H1 (cell line): ENCODE data around the gene GPR68. TPM values are rescaled to one million over a fixed set of nuclear protein-coding genes. Genes with fewer than 3 reads are reported as not detected.

Source experiments
- CTCF ChIA-PET: fragments of 300-600 bp; sonication (Branson Sonifier 250); formaldehyde crosslinking; loops from one replicate; lab custom pipeline; 2021; ENCODE audit not compliant: partially characterized antibody; lab: Charles Lee
- POLR2A ChIA-PET: fragments of 300-600 bp; sonication (Branson Sonifier 250); formaldehyde crosslinking; loops from one replicate; lab custom pipeline; 2021; ENCODE audit warnings: inconsistent platforms; ENCODE audit not compliant: partially characterized antibody; lab: Charles Lee
- DNase-seq, 2 experiments: peaks; one replicate each; pipeline versions ENCODE4 v3.0.0 to v3.0.0-alpha.2; 2010 to 2022; ENCODE audit warnings: low spot score in 2 of 2, low read depth in 1 of 2, mixed read lengths in 1 of 2
- FAIRE-seq: peaks from 2 replicates; lab custom pipeline; 2011; peaks lifted over from hg19 to GRCh38; lab: Jason Lieb, UNC
- H2AFZ ChIP-seq: 2 replicates; pipeline ENCODE4 v1.8.1; 2012; ENCODE audit warnings: low read length, inconsistent platforms
- H2AK5ac ChIP-seq: 2 replicates; pipeline ENCODE4 v1.6.1; 2013; ENCODE audit warnings: low read depth, low read length
- H2BK120ac ChIP-seq: replicated peaks from 2 replicates; pipeline ENCODE3; 2013; ENCODE audit warnings: low read depth, low read length, inconsistent platforms
- H2BK12ac ChIP-seq: 2 replicates; pipeline ENCODE4 v1.6.1; 2013; ENCODE audit warnings: low read depth, low read length
- H2BK15ac ChIP-seq: 2 replicates; pipeline ENCODE4 v1.6.1; 2013; ENCODE audit warnings: low read length
- H2BK20ac ChIP-seq: 2 replicates; pipeline ENCODE4 v1.6.1; 2013; ENCODE audit warnings: low read length
- H2BK5ac ChIP-seq: 2 replicates; pipeline ENCODE4 v1.6.1; 2013; ENCODE audit warnings: low read depth, low read length
- H3K14ac ChIP-seq: 2 replicates; pipeline ENCODE4 v1.6.1; 2013; ENCODE audit warnings: inconsistent platforms; ENCODE audit not compliant: insufficient read length
- H3K18ac ChIP-seq: 2 replicates; pipeline ENCODE4 v1.6.1; 2013; ENCODE audit warnings: low read length; ENCODE audit errors: extremely low read depth
- H3K23ac ChIP-seq: 2 replicates; pipeline ENCODE4 v1.6.1; 2013; ENCODE audit warnings: inconsistent platforms; ENCODE audit not compliant: insufficient read length
- H3K23me2 ChIP-seq: 2 replicates; pipeline ENCODE4 v1.6.1; 2013; ENCODE audit warnings: low read depth, low read length
- H3K27ac ChIP-seq: 2 replicates; pipeline ENCODE4 v1.6.1; 2011; ENCODE audit warnings: low read depth, low read length, inconsistent platforms
- H3K27me3 ChIP-seq, 4 experiments: replicated peaks in 1 of 4; 1 replicate in 1 of 4; 2 replicates in 3 of 4; pipeline versions ENCODE4 v1.6.1 to v1.8.1; 2011 to 2013; ENCODE audit warnings: low read length in 3 of 4, mild to moderate bottlenecking in 3 of 4, inconsistent platforms in 2 of 4, mixed read lengths in 2 of 4, moderate library complexity in 1 of 4; ENCODE audit not compliant: control insufficient read depth in 3 of 4, insufficient read depth in 3 of 4; ENCODE audit errors: extremely low read depth in 1 of 4
- H3K36me3 ChIP-seq, 4 experiments: 2 replicates each; pipeline versions ENCODE4 v1.6.1 to v1.8.1; 2011 to 2013; ENCODE audit warnings: mild to moderate bottlenecking in 4 of 4, low read length in 3 of 4, moderate library complexity in 2 of 4, control low read depth in 1 of 4, inconsistent platforms in 1 of 4; ENCODE audit not compliant: insufficient read depth in 4 of 4, control insufficient read depth in 2 of 4
- H3K4ac ChIP-seq: replicated peaks from 2 replicates; pipeline ENCODE3; 2013; ENCODE audit warnings: low read length, low read depth, mixed read lengths, inconsistent platforms; ENCODE audit not compliant: insufficient read length
- H3K4me1 ChIP-seq, 4 experiments: replicated peaks in 1 of 4; 1 replicate in 1 of 4; 2 replicates in 3 of 4; pipeline versions ENCODE4 v1.6.1 to v1.8.1; 2011 to 2013; ENCODE audit warnings: low read length in 3 of 4, inconsistent platforms in 2 of 4, mixed read lengths in 1 of 4; ENCODE audit not compliant: insufficient read depth in 4 of 4, control insufficient read depth in 3 of 4
- H3K4me2 ChIP-seq, 2 experiments: 2 replicates each; pipeline versions ENCODE4 v1.6.1 to v1.8.1; 2011 to 2013; ENCODE audit warnings: low read depth in 2 of 2, low read length in 2 of 2, control low read depth in 1 of 2, inconsistent platforms in 1 of 2, mild to moderate bottlenecking in 1 of 2; ENCODE audit not compliant: insufficient read depth in 1 of 2
- H3K4me3 ChIP-seq, 4 experiments: fragments of 200-600, 300-600 bp in 1 of 4; sonication (generic), shearing (Covaris generic), sonication (Bioruptor Twin) in 1 of 4; 2 replicates each; pipeline versions ENCODE4 v1.5.1 to v1.8.1; 2011 to 2016; ENCODE audit warnings: low read length in 4 of 4, low read depth in 3 of 4, control low read depth in 2 of 4, inconsistent platforms in 2 of 4, mild to moderate bottlenecking in 2 of 4, mixed read lengths in 1 of 4, moderate library complexity in 1 of 4; ENCODE audit not compliant: insufficient read depth in 2 of 4; ENCODE audit errors: extremely low read depth in 1 of 4
- H3K56ac ChIP-seq: replicated peaks from 2 replicates; pipeline ENCODE3; 2013; ENCODE audit warnings: low read depth, mild to moderate bottlenecking, mixed read lengths, low read length, inconsistent platforms; ENCODE audit not compliant: insufficient read length
- H3K79me1 ChIP-seq: 2 replicates; pipeline ENCODE4 v1.6.1; 2013; ENCODE audit warnings: low read depth, low read length, control low read depth
- H3K79me2 ChIP-seq, 2 experiments: 2 replicates each; pipeline versions ENCODE4 v1.6.1 to v1.8.1; 2012 to 2013; ENCODE audit warnings: low read length in 2 of 2, mild to moderate bottlenecking in 2 of 2, inconsistent platforms in 1 of 2; ENCODE audit not compliant: insufficient read depth in 2 of 2, control insufficient read depth in 1 of 2
- H3K9ac ChIP-seq, 4 experiments: replicated peaks in 1 of 4; 1 replicate in 1 of 4; 2 replicates in 3 of 4; pipeline versions ENCODE4 v1.6.1 to v1.8.1; 2011 to 2013; ENCODE audit warnings: low read depth in 3 of 4, low read length in 3 of 4, control low read depth in 2 of 4, mild to moderate bottlenecking in 2 of 4, moderate library complexity in 2 of 4, inconsistent platforms in 1 of 4; ENCODE audit errors: extremely low read depth in 1 of 4
- H3K9me3 ChIP-seq, 2 experiments: 2 replicates each; pipeline versions ENCODE4 v1.6.1 to v1.8.1; 2012 to 2013; ENCODE audit warnings: mild to moderate bottlenecking in 2 of 2, moderate library complexity in 2 of 2, control low read depth in 1 of 2, inconsistent platforms in 1 of 2, low read depth in 1 of 2, low read length in 1 of 2, mixed read lengths in 1 of 2; ENCODE audit not compliant: insufficient read depth in 2 of 2
- H4K20me1 ChIP-seq, 2 experiments: replicated peaks in 1 of 2; 2 replicates each; pipeline versions ENCODE3 to v1.8.1; 2011 to 2013; ENCODE audit warnings: inconsistent platforms in 2 of 2, low read length in 2 of 2, mild to moderate bottlenecking in 1 of 2; ENCODE audit not compliant: insufficient read depth in 2 of 2, control insufficient read depth in 1 of 2
- H4K5ac ChIP-seq: 2 replicates; pipeline ENCODE4 v1.6.1; 2013; ENCODE audit warnings: low read length, low read depth, mixed read lengths, inconsistent platforms; ENCODE audit not compliant: insufficient read length
- H4K8ac ChIP-seq: 2 replicates; pipeline ENCODE4 v1.8.0; 2013; ENCODE audit warnings: mild to moderate bottlenecking, moderate library complexity, low read length, inconsistent platforms; ENCODE audit not compliant: insufficient read depth; ENCODE audit errors: extremely low read depth
- H4K91ac ChIP-seq: replicated peaks from 2 replicates; pipeline ENCODE3; 2013; ENCODE audit warnings: low read length, mixed read lengths, inconsistent platforms; ENCODE audit not compliant: insufficient read length
- BRCA1 ChIP-seq: IDR thresholded peaks from 2 replicates; pipeline ENCODE4 v1.6.1; 2012; ENCODE audit warnings: low read depth, low read length, improper control_type of control experiment
- CHD1 ChIP-seq: IDR thresholded peaks from 2 replicates; pipeline ENCODE4 v1.6.1; 2012; ENCODE audit warnings: low read depth, low read length, improper control_type of control experiment
- EZH2 ChIP-seq: fragments of 200-600 bp; sonication (generic); IDR thresholded peaks from 2 replicates; pipeline ENCODE4 v1.7.1; 2012; ENCODE audit warnings: low read depth, mild to moderate bottlenecking, moderate library complexity, low read length, inconsistent platforms; ENCODE audit not compliant: severe bottlenecking
- KDM1A ChIP-seq: fragments of 200-600, 300-600 bp; sonication (generic); IDR thresholded peaks from 2 replicates; pipeline ENCODE4 v1.7.1; 2016; ENCODE audit warnings: mild to moderate bottlenecking, low read length, borderline replicate concordance
- NANOG ChIP-seq: IDR thresholded peaks from 2 replicates; pipeline ENCODE4 v1.6.1; 2011; ENCODE audit warnings: low read length, low read depth, mild to moderate bottlenecking, inconsistent platforms; ENCODE audit not compliant: insufficient read depth, poor library complexity, severe bottlenecking
- PHF8 ChIP-seq: fragments of 200-600 bp; sonication (generic); conservative IDR thresholded peaks from 2 replicates; pipeline ENCODE4 v1.7.1; 2012; ENCODE audit warnings: low read depth, mild to moderate bottlenecking, inconsistent platforms, low read length, moderate library complexity
- POLR2A ChIP-seq, 2 experiments: IDR thresholded peaks; 1 replicate in 1 of 2; 2 replicates in 1 of 2; pipeline ENCODE4 v1.6.1; 2011; ENCODE audit warnings: low read depth in 2 of 2, low read length in 2 of 2, mild to moderate bottlenecking in 2 of 2; ENCODE audit errors: control extremely low read depth in 1 of 2
- POU5F1 ChIP-seq: IDR thresholded peaks from 2 replicates; pipeline ENCODE4 v1.6.1; 2011; ENCODE audit warnings: low read depth, mild to moderate bottlenecking, low read length, moderate library complexity
- RFX5 ChIP-seq: IDR thresholded peaks from 2 replicates; pipeline ENCODE4 v1.6.1; 2011; ENCODE audit warnings: low read depth, low read length, improper control_type of control experiment, borderline replicate concordance
- SAP30 ChIP-seq: fragments of 300-600 bp; sonication (generic); IDR thresholded peaks from 2 replicates; pipeline ENCODE4 v1.7.1; 2012; ENCODE audit warnings: low read length, moderate library complexity, mild to moderate bottlenecking, inconsistent platforms; ENCODE audit not compliant: insufficient read depth, insufficient replicate concordance
- SIX5 ChIP-seq: IDR thresholded peaks from 2 replicates; pipeline ENCODE4 v1.6.1; 2011; ENCODE audit warnings: mild to moderate bottlenecking, low read depth, low read length
- SUZ12 ChIP-seq: fragments of 200-600 bp; sonication (generic); IDR thresholded peaks from 2 replicates; pipeline ENCODE4 v1.6.1; 2012; ENCODE audit warnings: mild to moderate bottlenecking, inconsistent platforms, low read length, moderate library complexity, mixed read lengths
- TAF1 ChIP-seq: IDR thresholded peaks from 2 replicates; pipeline ENCODE4 v1.6.1; 2011; ENCODE audit warnings: mild to moderate bottlenecking, low read depth, low read length
- TBP ChIP-seq: IDR thresholded peaks from 2 replicates; pipeline ENCODE4 v1.6.1; 2011; ENCODE audit warnings: low read depth, low read length, improper control_type of control experiment
- YY1 ChIP-seq: IDR thresholded peaks from 2 replicates; pipeline ENCODE4 v1.6.1; 2011; ENCODE audit warnings: low read depth, mild to moderate bottlenecking, low read length
- WGBS, 2 experiments: shearing (Covaris generic) in 1 of 2; methylation state at CpG; one replicate each; pipeline versions ENCODE4 v1.1.6 to v1.1.7; 2013 to 2015; ENCODE audit warnings: low lambda C conversion rate in 2 of 2, mixed read lengths in 2 of 2, inconsistent platforms in 1 of 2, low coverage in 1 of 2, missing lambda C conversion rate in 1 of 2; ENCODE audit not compliant: insufficient replicate concordance in 2 of 2, insufficient coverage in 1 of 2, insufficient read length in 1 of 2; ENCODE audit errors: extremely low coverage in 1 of 2, missing lambda C conversion rate in 1 of 2; 5-methylcytosine and 5-hydroxymethylcytosine counted together
- polyA plus RNA-seq, 7 experiments: library from polyadenylated mRNA; depleted of rRNA in 3 of 7; stranded (reverse) in 5 of 7; unstranded in 2 of 7; fragments of >200 nt in 5 of 7; fragments of 200-250 nt in 2 of 7; gene quantifications; 1 replicate in 5 of 7; 2 replicates in 1 of 7; 4 replicates in 1 of 7; pipeline versions ENCODE4 v1.2.1 to v1.2.3, GENCODE V29; 2011 to 2013; ENCODE audit warnings: missing spikeins in 2 of 7, mixed read lengths in 2 of 7
- total RNA-seq: library from RNA; stranded (reverse); fragmentation: NEBNext Ultra II Directional; extraction: Animal tissue kit (Norgen Biotek cat#: 25700); gene quantifications from 2 replicates; pipeline ENCODE4 v1.2.1, GENCODE V29; 2021

Gene GPR68
- total and polyA plus RNA-seq, 2 of the 8 experiments (the other 6 are each of a cell fraction or from before 2014, with no cell fraction given) = 0.22 to 0.76 TPM

- ChIA-PET POLR2A (interaction anchor here (1.2 kb wide), 1 partner anchor 17 kb away, joined by 3 read pairs; the partner anchor contains the start of gene GPR68), CTCF (interaction anchor here (0.6 to 2.8 kb wide), 5 partner anchors 12 to 110 kb away, joined by 3 to 16 read pairs (median 3); no protein-coding TSS in a partner anchor)
- H4K8ac ChIP-seq = no peak overlapping the region
- H3K9ac ChIP-seq = no peak overlapping the region
- no peak overlapping the region for H3K4me2 ChIP-seq
- H3K79me2 ChIP-seq = no peaks in the 10 kb centered on the region
- H2BK20ac ChIP-seq = no peak overlapping the region
- no peak overlapping the region for H4K5ac ChIP-seq
- no peak overlapping the region for H3K4ac ChIP-seq
- H2AK5ac ChIP-seq = no peak overlapping the region
- H3K23ac ChIP-seq = no peak overlapping the region
- no peak overlapping the region for H2AFZ ChIP-seq
- H3K18ac ChIP-seq = no peak overlapping the region
- peaks cover 10% of the 10 kb centered on the region; the same call in 1 of the 2 replicates for H3K23me2 ChIP-seq
- H2BK15ac ChIP-seq = no peak overlapping the region
- H2BK5ac ChIP-seq = no peak overlapping the region
- H3K9me3 ChIP-seq = no peaks in the 10 kb centered on the region
- H4K91ac ChIP-seq = no peak overlapping the region
- H3K79me1 ChIP-seq = no peaks in the 10 kb centered on the region
- H3K4me1 ChIP-seq = peaks cover 0 to 6% (median 1%) of the 10 kb centered on the region in 4 experiments; a peak in 6 of 7 replicates
- no peak overlapping the region for H3K4me3 ChIP-seq
- no peak overlapping the region for H2BK120ac ChIP-seq
- WGBS, 2 experiments = 93% methylated on average over 5 of the region's 5 CpGs; no CpG with 5 or more reads in 1 of the 2 experiments
- FAIRE-seq (no peak), DNase-seq (no peak)
- no peaks in the 10 kb centered on the region for H3K36me3 ChIP-seq
- H3K56ac ChIP-seq = no peak overlapping the region
- H3K14ac ChIP-seq = no peak overlapping the region
- H3K27ac ChIP-seq = no peak overlapping the region
- H3K27me3 ChIP-seq = peaks cover 0 to 27% (median 21%) of the 10 kb centered on the region in 4 experiments; a peak in 6 of 7 replicates
- no peaks in the 10 kb centered on the region for H4K20me1 ChIP-seq
- H2BK12ac ChIP-seq = no peak overlapping the region
- no peak for TF ChIP-seq EZH2
- TF ChIP-seq BRCA1 = no peak
- no peak for TF ChIP-seq RFX5
- no peak for TF ChIP-seq SIX5
- no peak for TF ChIP-seq POU5F1
- TF ChIP-seq CHD1 = no peak
- no peak for TF ChIP-seq KDM1A
- TF ChIP-seq PHF8 = no peak
- no peak for TF ChIP-seq TAF1
- TF ChIP-seq YY1 = no peak
- TF ChIP-seq SUZ12 = no peak
- no peak for TF ChIP-seq NANOG
- no peak for TF ChIP-seq TBP
- no peak for TF ChIP-seq POLR2A (IDR thresholded peaks at IDR 0.05; ENCODE audit: control extremely low read depth in 1 of 2, low read depth in 2 of 2, low read length in 2 of 2)
- TF ChIP-seq SAP30 = no peak
Observed at GRCh38 chr14:91261115-91261514, 16.6 kb upstream of the GPR68 start.
